HEK293 (cell line): ENCODE results near the gene HYAL3.

ENCODE experiments used
- KLF16 ChIP-seq: fragments of 450-650 bp; formaldehyde crosslinking; IDR thresholded peaks from 2 replicates; pipeline ENCODE4 v1.5.1; 2017; ENCODE audit warnings: missing biosample characterization, missing genetic modification characterization
- KLF7 ChIP-seq: fragments of 450-650 bp; formaldehyde crosslinking; IDR thresholded peaks from 2 replicates; pipeline ENCODE4 v1.5.1; 2016; ENCODE audit warnings: missing biosample characterization, missing genetic modification characterization, borderline replicate concordance
- YY1 ChIP-seq: fragments of 450-650 bp; formaldehyde crosslinking; IDR thresholded peaks from 2 replicates; pipeline ENCODE4 v1.5.1; 2018; ENCODE audit warnings: missing biosample characterization, missing genetic modification characterization
- ZNF140 ChIP-seq: fragments of 450-650 bp; formaldehyde crosslinking; IDR thresholded peaks from 2 replicates; pipeline ENCODE4 v1.5.1; 2016; ENCODE audit warnings: missing biosample characterization, missing genetic modification characterization
- ZNF354C ChIP-seq: fragments of 450-650 bp; formaldehyde crosslinking; IDR thresholded peaks from 2 replicates; pipeline ENCODE4 v1.5.1; 2016; ENCODE audit warnings: missing biosample characterization, missing genetic modification characterization, low read depth, borderline replicate concordance
- TF ChIP-seq, protein P1 (sequence below): fragments of 450-650 bp; formaldehyde crosslinking; IDR thresholded peaks from 2 replicates; pipeline ENCODE4 v1.5.1; 2016; ENCODE audit warnings: missing biosample characterization, missing genetic modification characterization
- TF ChIP-seq, protein P2 (sequence below): fragments of 450-650 bp; formaldehyde crosslinking; IDR thresholded peaks from 2 replicates; pipeline ENCODE4 v1.5.1; 2016; ENCODE audit warnings: missing biosample characterization, missing genetic modification characterization

DNA sequence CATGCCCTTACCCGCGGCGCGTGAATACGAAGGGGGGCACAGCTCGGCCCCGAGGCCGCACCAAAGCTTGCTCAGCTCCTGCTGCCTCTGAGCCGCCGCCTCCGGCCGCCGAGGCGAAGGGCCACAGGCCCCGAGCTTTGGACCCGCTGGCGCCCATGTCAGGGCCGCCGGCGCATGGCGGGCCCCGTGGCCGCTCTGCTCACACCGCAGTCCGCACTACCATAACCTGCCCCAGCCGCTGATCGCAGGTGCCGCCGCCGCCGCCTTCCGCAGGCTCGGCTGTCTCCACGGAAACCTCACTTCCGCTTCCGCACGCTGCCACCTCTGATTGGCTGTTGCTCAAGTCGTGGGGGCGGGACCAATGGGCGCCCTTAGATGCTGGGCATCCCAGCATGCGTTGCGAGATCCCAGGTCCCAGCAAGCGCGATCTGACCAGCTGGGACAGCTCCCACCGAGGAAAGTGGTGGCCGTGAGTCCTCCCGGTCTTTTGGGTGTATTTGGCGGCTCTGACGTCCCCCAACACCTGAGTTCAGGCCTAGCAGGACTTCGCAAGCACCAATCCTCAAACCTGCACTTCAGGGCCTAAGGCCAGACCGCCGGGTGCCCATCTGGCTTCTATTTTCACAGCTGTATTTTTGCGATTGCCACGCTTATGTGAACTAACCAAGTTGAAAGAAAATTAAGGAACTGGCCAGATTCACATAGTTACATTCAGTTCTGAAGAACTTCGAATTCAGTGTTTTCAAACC lies 28.9 kb upstream of the HYAL3 start, which contains the start of gene TUSC2:
- TF ChIP-seq, protein P1, sequence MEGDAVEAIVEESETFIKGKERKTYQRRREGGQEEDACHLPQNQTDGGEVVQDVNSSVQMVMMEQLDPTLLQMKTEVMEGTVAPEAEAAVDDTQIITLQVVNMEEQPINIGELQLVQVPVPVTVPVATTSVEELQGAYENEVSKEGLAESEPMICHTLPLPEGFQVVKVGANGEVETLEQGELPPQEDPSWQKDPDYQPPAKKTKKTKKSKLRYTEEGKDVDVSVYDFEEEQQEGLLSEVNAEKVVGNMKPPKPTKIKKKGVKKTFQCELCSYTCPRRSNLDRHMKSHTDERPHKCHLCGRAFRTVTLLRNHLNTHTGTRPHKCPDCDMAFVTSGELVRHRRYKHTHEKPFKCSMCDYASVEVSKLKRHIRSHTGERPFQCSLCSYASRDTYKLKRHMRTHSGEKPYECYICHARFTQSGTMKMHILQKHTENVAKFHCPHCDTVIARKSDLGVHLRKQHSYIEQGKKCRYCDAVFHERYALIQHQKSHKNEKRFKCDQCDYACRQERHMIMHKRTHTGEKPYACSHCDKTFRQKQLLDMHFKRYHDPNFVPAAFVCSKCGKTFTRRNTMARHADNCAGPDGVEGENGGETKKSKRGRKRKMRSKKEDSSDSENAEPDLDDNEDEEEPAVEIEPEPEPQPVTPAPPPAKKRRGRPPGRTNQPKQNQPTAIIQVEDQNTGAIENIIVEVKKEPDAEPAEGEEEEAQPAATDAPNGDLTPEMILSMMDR (tag by site-specific recombination): no peak
- TF ChIP-seq KLF7 (tag by site-specific recombination) (no peak), KLF16 (tag by site-specific recombination) (no peak), ZNF354C (tag by site-specific recombination) (no peak), YY1 (tag by site-specific recombination) (no peak), ZNF140 (tag by site-specific recombination) (no peak)
- TF ChIP-seq, protein P2, sequence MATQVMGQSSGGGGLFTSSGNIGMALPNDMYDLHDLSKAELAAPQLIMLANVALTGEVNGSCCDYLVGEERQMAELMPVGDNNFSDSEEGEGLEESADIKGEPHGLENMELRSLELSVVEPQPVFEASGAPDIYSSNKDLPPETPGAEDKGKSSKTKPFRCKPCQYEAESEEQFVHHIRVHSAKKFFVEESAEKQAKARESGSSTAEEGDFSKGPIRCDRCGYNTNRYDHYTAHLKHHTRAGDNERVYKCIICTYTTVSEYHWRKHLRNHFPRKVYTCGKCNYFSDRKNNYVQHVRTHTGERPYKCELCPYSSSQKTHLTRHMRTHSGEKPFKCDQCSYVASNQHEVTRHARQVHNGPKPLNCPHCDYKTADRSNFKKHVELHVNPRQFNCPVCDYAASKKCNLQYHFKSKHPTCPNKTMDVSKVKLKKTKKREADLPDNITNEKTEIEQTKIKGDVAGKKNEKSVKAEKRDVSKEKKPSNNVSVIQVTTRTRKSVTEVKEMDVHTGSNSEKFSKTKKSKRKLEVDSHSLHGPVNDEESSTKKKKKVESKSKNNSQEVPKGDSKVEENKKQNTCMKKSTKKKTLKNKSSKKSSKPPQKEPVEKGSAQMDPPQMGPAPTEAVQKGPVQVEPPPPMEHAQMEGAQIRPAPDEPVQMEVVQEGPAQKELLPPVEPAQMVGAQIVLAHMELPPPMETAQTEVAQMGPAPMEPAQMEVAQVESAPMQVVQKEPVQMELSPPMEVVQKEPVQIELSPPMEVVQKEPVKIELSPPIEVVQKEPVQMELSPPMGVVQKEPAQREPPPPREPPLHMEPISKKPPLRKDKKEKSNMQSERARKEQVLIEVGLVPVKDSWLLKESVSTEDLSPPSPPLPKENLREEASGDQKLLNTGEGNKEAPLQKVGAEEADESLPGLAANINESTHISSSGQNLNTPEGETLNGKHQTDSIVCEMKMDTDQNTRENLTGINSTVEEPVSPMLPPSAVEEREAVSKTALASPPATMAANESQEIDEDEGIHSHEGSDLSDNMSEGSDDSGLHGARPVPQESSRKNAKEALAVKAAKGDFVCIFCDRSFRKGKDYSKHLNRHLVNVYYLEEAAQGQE (tag by site-specific recombination): peak; percentile 53; the same call in 1 of the 2 replicates
